OCI-LY7 (cell line): ENCODE data around the gene MAPK6. TPM values are rescaled to one million over a fixed set of nuclear protein-coding genes. Genes with fewer than 3 reads are reported as not detected.

Experiments used
- BruUV-seq: library from RNA; stranded (reverse); fragments of 400-500 nt; replicated peaks from 2 replicates; lab custom pipeline; 2021; lab: Mats Ljungman, UMichigan
- CTCF ChIA-PET: fragments of 300-600 bp; sonication (Branson Sonifier 250); formaldehyde crosslinking; loops from one replicate; lab custom pipeline; 2022; ENCODE audit warnings: antibody characterized with exemption; ENCODE audit not compliant: unreplicated experiment; lab: Charles Lee
- POLR2A ChIA-PET: fragments of 300-600 bp; sonication (Branson Sonifier 250); formaldehyde crosslinking; loops from one replicate; lab custom pipeline; 2022; ENCODE audit warnings: antibody characterized with exemption; lab: Charles Lee
- DNase-seq: peaks from one replicate; pipeline ENCODE4 v3.0.0-alpha.2; 2015; ENCODE audit warnings: low spot score
- H2AFZ ChIP-seq: fragments of 200-600 bp; sonication (generic), shearing (Covaris generic); 2 replicates; pipeline ENCODE4 v1.6.1; 2014; ENCODE audit warnings: mild to moderate bottlenecking, antibody characterized with exemption, low read length, moderate library complexity
- H3K27ac ChIP-seq: fragments of 200-600 bp; sonication (generic); 2 replicates; pipeline ENCODE4 v1.5.1; 2014; ENCODE audit warnings: mixed run types, low read depth, mild to moderate bottlenecking, moderate library complexity, low read length, inconsistent platforms; ENCODE audit not compliant: poor library complexity, severe bottlenecking
- H3K36me3 ChIP-seq: fragments of 200-600 bp; sonication (generic); 2 replicates; pipeline ENCODE4 v1.6.1; 2014; ENCODE audit warnings: mild to moderate bottlenecking, antibody characterized with exemption, low read length, moderate library complexity, mixed read lengths; ENCODE audit not compliant: insufficient read depth
- H3K4me1 ChIP-seq: fragments of 200-600 bp; sonication (generic); 2 replicates; pipeline ENCODE4 v1.5.1; 2014; ENCODE audit warnings: mild to moderate bottlenecking, low read length; ENCODE audit not compliant: insufficient read depth, poor library complexity, severe bottlenecking
- H3K4me2 ChIP-seq: fragments of 200-600 bp; sonication (generic); 2 replicates; pipeline ENCODE4 v1.6.1; 2014; ENCODE audit warnings: mild to moderate bottlenecking, low read length
- H3K4me3 ChIP-seq: fragments of 200-600 bp; sonication (generic); 2 replicates; pipeline ENCODE4 v1.5.1; 2014; ENCODE audit warnings: mild to moderate bottlenecking, low read depth, low read length; ENCODE audit not compliant: poor library complexity, severe bottlenecking
- H3K79me2 ChIP-seq: fragments of 200-600 bp; sonication (generic); 2 replicates; pipeline ENCODE4 v1.6.1; 2016; ENCODE audit warnings: low read depth, mild to moderate bottlenecking, low read length, moderate library complexity, mixed read lengths; ENCODE audit not compliant: insufficient read depth
- H3K9me2 ChIP-seq: fragments of 200-600 bp; sonication (generic); 2 replicates; pipeline ENCODE4 v1.6.1; 2016; ENCODE audit warnings: mild to moderate bottlenecking, low read length, mixed read lengths; ENCODE audit not compliant: insufficient read depth
- H3K9me3 ChIP-seq: fragments of 200-600 bp; sonication (generic); 2 replicates; pipeline ENCODE4 v1.6.1; 2014; ENCODE audit warnings: mild to moderate bottlenecking, mixed run types, low read length, mixed read lengths
- H4K20me1 ChIP-seq: fragments of 200-600 bp; sonication (generic); 2 replicates; pipeline ENCODE4 v1.6.1; 2014; ENCODE audit warnings: mild to moderate bottlenecking, antibody characterized with exemption, low read length, moderate library complexity, mixed read lengths; ENCODE audit not compliant: insufficient read depth
- EZH2phosphoT487 ChIP-seq: fragments of 200-600 bp; sonication (generic); IDR thresholded peaks from 2 replicates; pipeline ENCODE4 v1.6.1; 2018; ENCODE audit warnings: low read depth, borderline replicate concordance, mild to moderate bottlenecking, mixed run types, antibody characterized with exemption, low read length, moderate library complexity, mixed read lengths
- intact Hi-C: fragments of 100-400 bp; cut with micrococcal nuclease; formaldehyde crosslinking; loops from one replicate; pipeline ENCODE4 v1.10.0; 2022; ENCODE audit not compliant: unreplicated experiment
- total RNA-seq, 2 experiments: library from RNA; depleted of rRNA in 1 of 2; stranded (reverse); fragments of >200 nt in 1 of 2; shearing (Covaris generic) in 1 of 2; gene quantifications; 2 replicates each; pipeline ENCODE4 v1.2.3, GENCODE V29; 2014 to 2022
- TF ChIP-seq, protein P1 (sequence below): fragments of 200-600 bp; sonication (generic); conservative IDR thresholded peaks from 2 replicates; pipeline ENCODE4 v1.5.1; 2014; ENCODE audit warnings: mild to moderate bottlenecking, antibody characterized with exemption, low read length, moderate library complexity, mixed read lengths

MAPK6 gene
- total RNA-seq, 2 experiments from 2014 or later = 19.8 to 49.7 TPM

DNA sequence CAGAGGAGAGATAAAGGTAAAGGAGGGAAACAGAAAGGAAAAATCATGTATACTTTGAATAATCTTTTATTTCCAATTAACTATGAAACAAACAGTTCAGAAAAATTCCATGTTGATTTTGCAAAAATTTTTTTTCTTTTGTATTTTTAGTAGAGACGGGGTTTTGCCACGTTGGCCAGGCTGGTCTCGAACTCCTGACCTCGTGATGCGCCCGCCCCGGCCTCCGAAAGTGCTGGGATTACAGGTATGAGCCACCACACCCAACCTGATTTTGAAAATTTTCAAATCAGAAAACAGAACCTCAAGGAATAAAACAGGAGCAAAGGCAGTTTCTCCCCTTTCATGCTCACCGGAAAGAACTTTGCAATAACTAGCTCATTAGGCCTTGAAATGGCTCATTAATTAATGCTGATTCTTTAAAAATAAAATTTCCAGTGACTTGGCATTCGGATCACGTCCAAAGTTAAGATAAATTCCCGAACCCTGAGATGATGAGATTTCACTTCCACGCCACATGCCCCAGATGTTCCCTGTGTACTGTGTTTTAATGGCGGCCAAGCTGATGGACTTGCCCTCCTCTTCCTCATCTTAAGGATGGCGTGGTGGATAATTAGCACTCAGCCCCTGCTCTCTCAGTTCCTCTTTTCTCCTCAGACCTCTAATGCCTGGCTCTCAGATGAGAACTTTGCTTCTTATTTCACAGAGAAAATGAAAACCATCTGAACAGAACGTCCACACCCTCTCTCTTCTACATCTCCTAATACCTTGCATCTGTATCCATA is 82.7 kb downstream of the MAPK6 start:
- H3K4me1 ChIP-seq = peaks cover 35% of the 10 kb centered on the region
- H3K4me2 ChIP-seq = peak overlapping the region; percentile 45
- BruUV-seq = no TSS peak
- H2AFZ ChIP-seq = no peak overlapping the region; the same call in 1 of the 2 replicates
- POLR2A ChIA-PET = interaction anchor here (0.7 kb wide), 2 partner anchors 10 to 177 kb away, joined by 3 read pairs; no protein-coding TSS in a partner anchor
- H4K20me1 ChIP-seq = no peaks in the 10 kb centered on the region
- no peaks in the 10 kb centered on the region for H3K9me2 ChIP-seq
- DNase-seq = peak; percentile 79
- H3K4me3 ChIP-seq = no peak overlapping the region
- no peaks in the 10 kb centered on the region for H3K36me3 ChIP-seq
- intact Hi-C loops = no loop called here
- CTCF ChIA-PET = no interaction called here
- no peak for TF ChIP-seq EZH2phosphoT487
- TF ChIP-seq, protein P1, sequence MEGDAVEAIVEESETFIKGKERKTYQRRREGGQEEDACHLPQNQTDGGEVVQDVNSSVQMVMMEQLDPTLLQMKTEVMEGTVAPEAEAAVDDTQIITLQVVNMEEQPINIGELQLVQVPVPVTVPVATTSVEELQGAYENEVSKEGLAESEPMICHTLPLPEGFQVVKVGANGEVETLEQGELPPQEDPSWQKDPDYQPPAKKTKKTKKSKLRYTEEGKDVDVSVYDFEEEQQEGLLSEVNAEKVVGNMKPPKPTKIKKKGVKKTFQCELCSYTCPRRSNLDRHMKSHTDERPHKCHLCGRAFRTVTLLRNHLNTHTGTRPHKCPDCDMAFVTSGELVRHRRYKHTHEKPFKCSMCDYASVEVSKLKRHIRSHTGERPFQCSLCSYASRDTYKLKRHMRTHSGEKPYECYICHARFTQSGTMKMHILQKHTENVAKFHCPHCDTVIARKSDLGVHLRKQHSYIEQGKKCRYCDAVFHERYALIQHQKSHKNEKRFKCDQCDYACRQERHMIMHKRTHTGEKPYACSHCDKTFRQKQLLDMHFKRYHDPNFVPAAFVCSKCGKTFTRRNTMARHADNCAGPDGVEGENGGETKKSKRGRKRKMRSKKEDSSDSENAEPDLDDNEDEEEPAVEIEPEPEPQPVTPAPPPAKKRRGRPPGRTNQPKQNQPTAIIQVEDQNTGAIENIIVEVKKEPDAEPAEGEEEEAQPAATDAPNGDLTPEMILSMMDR = no peak
- no peaks in the 10 kb centered on the region for H3K9me3 ChIP-seq
- H3K79me2 ChIP-seq = no peaks in the 10 kb centered on the region
- peak overlapping the region; percentile 17 for H3K27ac ChIP-seq

DNA sequence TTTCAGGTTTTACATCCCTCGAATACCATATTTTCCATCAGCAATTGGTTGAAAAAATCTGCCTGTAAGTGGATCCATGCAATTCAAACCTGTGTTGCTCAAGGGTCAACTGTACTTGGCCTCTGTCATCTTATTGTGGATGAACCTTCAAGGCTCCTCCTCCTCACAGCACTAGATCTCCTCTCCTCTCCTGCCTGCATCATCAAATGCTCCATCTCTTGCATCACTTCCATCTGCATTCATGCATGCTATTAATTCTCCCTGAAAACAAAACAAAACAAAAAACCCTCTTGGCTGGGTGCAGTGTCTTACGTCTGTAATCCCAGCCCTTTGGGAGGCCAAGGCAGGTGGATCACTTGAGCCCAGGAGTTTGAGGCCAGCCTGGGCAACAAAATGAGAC is 83.4 kb downstream of the MAPK6 start:
- Histone ChIP-seq H3K9me2 (no peaks in the 10 kb centered on the region), H4K20me1 (no peaks in the 10 kb centered on the region)
- intact Hi-C loops = no loop called here

More for the DNA sequence above, 83.4 kb downstream of the MAPK6 start:
- H3K36me3 ChIP-seq = no peaks in the 10 kb centered on the region
- no TSS peak for BruUV-seq
- no peak overlapping the region for H3K4me3 ChIP-seq
- H3K4me2 ChIP-seq = peak overlapping the region; percentile 45
- peak overlapping the region; percentile 17 for H3K27ac ChIP-seq
- TF ChIP-seq, protein P1 = no peak
- no peak for TF ChIP-seq EZH2phosphoT487
- POLR2A ChIA-PET = no interaction called here
- H3K9me3 ChIP-seq = no peaks in the 10 kb centered on the region
- CTCF ChIA-PET = interaction anchor here (1.0 kb wide), 1 partner anchor 11 kb away, joined by 3 read pairs; no protein-coding TSS in a partner anchor
- peaks cover 41% of the 10 kb centered on the region for H3K4me1 ChIP-seq
- no peaks in the 10 kb centered on the region for H3K79me2 ChIP-seq
- no peak for DNase-seq
- no peak overlapping the region; the same call in 1 of the 2 replicates for H2AFZ ChIP-seq
